ENCODE results near the gene AMPH.

Gene AMPH

GRCh38 chr7:38504684-38505083 lies 126.5 kb downstream of the AMPH start:
- TF ChIP-seq POLR2AphosphoS5 (IDR thresholded peaks at IDR 0.05; ENCODE audit: low read depth, low read length): no peak
- no peak for TF ChIP-seq FOXP2 (optimal IDR thresholded peaks at IDR 0.05; ENCODE audit: borderline replicate concordance, extremely low read depth, extremely low read length, insufficient read depth)
- TF ChIP-seq TAF1 (IDR thresholded peaks at IDR 0.05; ENCODE audit: borderline replicate concordance, insufficient read depth, low read length): no peak
- TF ChIP-seq SIN3A (IDR thresholded peaks at IDR 0.05; ENCODE audit: borderline replicate concordance, insufficient read depth, low read length): no peak

GRCh38 chr7:38502848-38503247 lies 128.3 kb downstream of the AMPH start:
- TF ChIP-seq SIN3A (IDR thresholded peaks at IDR 0.05; ENCODE audit: borderline replicate concordance, insufficient read depth, low read length): no peak
- TF ChIP-seq REST (IDR thresholded peaks at IDR 0.05; ENCODE audit: insufficient read depth in 1 of 2, low read depth in 2 of 2, low read length in 2 of 2): no peak
- TF ChIP-seq POLR2AphosphoS5 (IDR thresholded peaks at IDR 0.05; ENCODE audit: low read depth, low read length): no peak
- TF ChIP-seq TAF1 (IDR thresholded peaks at IDR 0.05; ENCODE audit: borderline replicate concordance, insufficient read depth, low read length): no peak
- no peak for TF ChIP-seq FOXP2 (optimal IDR thresholded peaks at IDR 0.05; ENCODE audit: borderline replicate concordance, extremely low read depth, extremely low read length, insufficient read depth)

GRCh38 chr7:38502289-38502688 lies 128.9 kb downstream of the AMPH start:
- TF ChIP-seq TAF1 (IDR thresholded peaks at IDR 0.05; ENCODE audit: borderline replicate concordance, insufficient read depth, low read length) (no peak), SIN3A (IDR thresholded peaks at IDR 0.05; ENCODE audit: borderline replicate concordance, insufficient read depth, low read length) (no peak), REST (IDR thresholded peaks at IDR 0.05; ENCODE audit: insufficient read depth in 1 of 2, low read depth in 2 of 2, low read length in 2 of 2) (no peak), POLR2AphosphoS5 (IDR thresholded peaks at IDR 0.05; ENCODE audit: low read depth, low read length) (no peak), FOXP2 (optimal IDR thresholded peaks at IDR 0.05; ENCODE audit: borderline replicate concordance, extremely low read depth, extremely low read length, insufficient read depth) (no peak)

- no peak for TF ChIP-seq SIN3A (IDR thresholded peaks at IDR 0.05; ENCODE audit: borderline replicate concordance, insufficient read depth, low read length)
These were observed 139.2 kb downstream of the AMPH start for GRCh38 chr7:38492010-38492409.

GRCh38 chr7:38482521-38482920 lies 148.7 kb downstream of the AMPH start:
- TF ChIP-seq REST (IDR thresholded peaks at IDR 0.05; ENCODE audit: insufficient read depth in 1 of 2, low read depth in 2 of 2, low read length in 2 of 2) (no peak), SIN3A (IDR thresholded peaks at IDR 0.05; ENCODE audit: borderline replicate concordance, insufficient read depth, low read length) (no peak), POLR2AphosphoS5 (IDR thresholded peaks at IDR 0.05; ENCODE audit: low read depth, low read length) (no peak), TAF1 (IDR thresholded peaks at IDR 0.05; ENCODE audit: borderline replicate concordance, insufficient read depth, low read length) (no peak), FOXP2 (optimal IDR thresholded peaks at IDR 0.05; ENCODE audit: borderline replicate concordance, extremely low read depth, extremely low read length, insufficient read depth) (no peak)

- no peak for TF ChIP-seq TAF1 (IDR thresholded peaks at IDR 0.05; ENCODE audit: borderline replicate concordance, insufficient read depth, low read length)
- no peak for TF ChIP-seq FOXP2 (optimal IDR thresholded peaks at IDR 0.05; ENCODE audit: borderline replicate concordance, extremely low read depth, extremely low read length, insufficient read depth)
- no peak for TF ChIP-seq SIN3A (IDR thresholded peaks at IDR 0.05; ENCODE audit: borderline replicate concordance, insufficient read depth, low read length)
- no peak for TF ChIP-seq POLR2AphosphoS5 (IDR thresholded peaks at IDR 0.05; ENCODE audit: low read depth, low read length)
- no peak for TF ChIP-seq REST (IDR thresholded peaks at IDR 0.05; ENCODE audit: insufficient read depth in 1 of 2, low read depth in 2 of 2, low read length in 2 of 2)
These were observed 149.8 kb downstream of the AMPH start for GRCh38 chr7:38481401-38481800.

Measured in PFSK-1 (cell line).